ENCODE measurements around the gene LRRC45. TPM values are rescaled to one million over a fixed set of nuclear protein-coding genes. Genes with fewer than 3 reads are reported as not detected.

Gene LRRC45
- total and polyA plus RNA-seq, 2 of the 4 experiments (the other 2 are of a cell fraction), result 7.2 to 10.2 TPM

DNA sequence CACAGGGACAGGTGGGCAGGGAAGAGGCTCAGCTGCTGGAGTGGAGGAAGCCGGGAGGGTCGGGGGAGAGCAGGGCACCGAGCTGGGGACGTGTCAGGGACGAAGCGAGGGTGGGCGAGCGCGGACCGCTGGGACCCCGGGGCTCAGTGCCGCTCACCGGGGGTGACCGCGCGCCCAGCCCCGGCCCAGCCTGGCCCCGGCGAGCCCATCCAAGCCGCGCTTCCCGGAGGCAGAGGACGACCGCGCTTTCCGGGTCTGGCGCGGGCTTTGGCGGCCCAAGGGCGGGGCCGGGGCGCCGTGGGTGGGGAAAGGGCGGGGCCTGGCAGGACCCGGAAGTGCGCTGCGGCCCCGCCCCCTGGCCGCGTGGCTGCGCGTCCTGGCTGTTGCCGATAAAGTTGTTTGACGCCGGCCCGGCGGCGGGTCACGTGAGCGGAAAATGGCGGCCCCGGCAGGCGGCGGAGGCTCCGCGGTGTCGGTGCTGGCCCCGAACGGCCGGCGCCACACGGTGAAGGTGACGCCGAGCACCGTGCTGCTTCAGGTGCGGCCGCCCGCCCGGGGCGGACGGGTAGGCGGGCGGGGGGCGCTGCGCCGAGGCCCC is 45.8 kb upstream of the LRRC45 start, which contains the start of gene ASPSCR1 (continued):
- TF ChIP-seq ELK1 (IDR thresholded peaks at IDR 0.05; ENCODE audit: borderline replicate concordance, low read depth, low read length), result no peak

- BruUV-seq (replicated peaks), result no TSS peak
- Histone ChIP-seq H3K4ac (ENCODE audit: low read depth, low read length) (peak overlapping the region; percentile 12; the same call in 1 of the 2 replicates), H3K14ac (replicated peaks; ENCODE audit: low read depth, low read length) (0 out of 2 replicates have a peak overlapping the region, but pooled peaks have one; percentile 5), H2BK15ac (ENCODE audit: low read depth, low read length) (no peak overlapping the region), H3K79me1 (ENCODE audit: low read depth in 1 of 2, low read length in 2 of 2) (peaks cover 10 to 25% of the 10 kb centered on the region in 2 experiments; a peak in 3 of 4 replicates), H4K8ac (ENCODE audit: low read depth in 2 of 2, low read length in 2 of 2) (peak overlapping the region in 1 of 2 experiments; percentile 15; a peak in 2 of 4 replicates), H3K9ac (ENCODE audit: low read depth, low read length) (no peak overlapping the region), H3K9me3 (ENCODE audit: control insufficient read depth, insufficient read depth, low read length) (no peaks in the 10 kb centered on the region), H2BK20ac (ENCODE audit: low read depth, low read length) (no peak overlapping the region), H2AFZ (replicated peaks; ENCODE audit: low read length, poor library complexity) (peak overlapping the region; percentile 17), H3K36me3 (ENCODE audit: control insufficient read depth, insufficient read depth, low read length) (peaks cover 6% of the 10 kb centered on the region; the same call in 1 of the 2 replicates), H2BK5ac (ENCODE audit: low read depth, low read length, poor library complexity, severe bottlenecking) (no peak overlapping the region), H3K56ac (ENCODE audit: extremely low read depth, insufficient read depth, low read length) (no peak overlapping the region), H4K5ac (ENCODE audit: low read depth, low read length) (no peak overlapping the region), H2AK9ac (replicated peaks; ENCODE audit: low read depth, low read length, poor library complexity) (peak overlapping the region; percentile 93), H4K91ac (ENCODE audit: insufficient read depth, low read depth, low read length) (no peak overlapping the region), H4K20me1 (ENCODE audit: insufficient read depth, low read length) (no peaks in the 10 kb centered on the region), H3K4me3 (ENCODE audit: insufficient read depth, low read depth, low read length) (no peak overlapping the region), H2BK120ac (ENCODE audit: low read depth, low read length) (no peak overlapping the region), H3K18ac (ENCODE audit: low read depth, low read length) (no peak overlapping the region), H2AK5ac (ENCODE audit: low read depth, low read length) (peak overlapping the region; percentile 33; the same call in 1 of the 2 replicates), H3K23ac (ENCODE audit: low read depth, low read length) (0 out of 2 replicates have a peak overlapping the region, but pooled peaks have one; percentile 24), H3K9me1 (ENCODE audit: insufficient read depth, low read length) (peaks cover 13% of the 10 kb centered on the region), H3K4me2 (ENCODE audit: low read depth, low read length) (no peak overlapping the region; the same call in 1 of the 2 replicates), H3K27me3 (ENCODE audit: control insufficient read depth, insufficient read depth, low read length) (no peaks in the 10 kb centered on the region), H3K4me1 (ENCODE audit: control insufficient read depth, insufficient read depth, low read length) (peaks cover 3% of the 10 kb centered on the region), H3K27ac (ENCODE audit: insufficient read depth, low read length) (no peak overlapping the region)
- CTCF ChIA-PET, result no interaction called here
- POLR2A ChIA-PET (ENCODE audit: unreplicated experiment), result no interaction called here
- intact Hi-C loops (cut with micrococcal nuclease) (loop anchor here (1.0 kb wide), 1 partner anchor 13 kb away; no protein-coding TSS in a partner anchor), in situ Hi-C loops (cut with MboI; ENCODE audit: low sequenced_read_pairs) (no loop called here), dilution Hi-C loops (cut with HindIII; ENCODE audit: low sequenced_read_pairs, unreplicated experiment) (no loop called here)
- TF ChIP-seq POLR2A (IDR thresholded peaks at IDR 0.05; ENCODE audit: low read depth, low read length), result no peak
- no peak for TF ChIP-seq CHD1 (IDR thresholded peaks at IDR 0.05; ENCODE audit: low read depth, low read length)
- no peak for TF ChIP-seq ELK1 (IDR thresholded peaks at IDR 0.05; ENCODE audit: borderline replicate concordance, low read depth, low read length)
- TF ChIP-seq, protein P1, sequence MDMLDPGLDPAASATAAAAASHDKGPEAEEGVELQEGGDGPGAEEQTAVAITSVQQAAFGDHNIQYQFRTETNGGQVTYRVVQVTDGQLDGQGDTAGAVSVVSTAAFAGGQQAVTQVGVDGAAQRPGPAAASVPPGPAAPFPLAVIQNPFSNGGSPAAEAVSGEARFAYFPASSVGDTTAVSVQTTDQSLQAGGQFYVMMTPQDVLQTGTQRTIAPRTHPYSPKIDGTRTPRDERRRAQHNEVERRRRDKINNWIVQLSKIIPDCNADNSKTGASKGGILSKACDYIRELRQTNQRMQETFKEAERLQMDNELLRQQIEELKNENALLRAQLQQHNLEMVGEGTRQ (IDR thresholded peaks at IDR 0.05; ENCODE audit: low read depth, low read length), result no peak
- no peak for TF ChIP-seq NFE2L2 (IDR thresholded peaks at IDR 0.05; ENCODE audit: low read depth, low read length)
- no peak for TF ChIP-seq RFX5 (IDR thresholded peaks at IDR 0.05; ENCODE audit: low read depth, low read length)
- ATAC-seq (ENCODE audit: low read depth) (no peak), DNase-seq (no peak)
- WGBS, 2 experiments (ENCODE audit: extremely low coverage in 2 of 2, insufficient read length in 1 of 2), result 91% methylated on average over 21 of the region's 27 CpGs; no CpG with 5 or more reads in 1 of the 2 experiments
Measured at GRCh38 chr17:81978524-81979298, 44.4 kb upstream of the LRRC45 start.

All from IMR-90 (cell line).